ENCODE measurements around the gene THNSL1.
A peak's percentile ranks its signal among the peaks of the same experiment; 100 is the strongest.
"Not testable (repeated sequence)": the region's sequence is repeated elsewhere in the genome, so short reads cannot be mapped to it uniquely, and the experiment has no call there.

Gene THNSL1, protein sequence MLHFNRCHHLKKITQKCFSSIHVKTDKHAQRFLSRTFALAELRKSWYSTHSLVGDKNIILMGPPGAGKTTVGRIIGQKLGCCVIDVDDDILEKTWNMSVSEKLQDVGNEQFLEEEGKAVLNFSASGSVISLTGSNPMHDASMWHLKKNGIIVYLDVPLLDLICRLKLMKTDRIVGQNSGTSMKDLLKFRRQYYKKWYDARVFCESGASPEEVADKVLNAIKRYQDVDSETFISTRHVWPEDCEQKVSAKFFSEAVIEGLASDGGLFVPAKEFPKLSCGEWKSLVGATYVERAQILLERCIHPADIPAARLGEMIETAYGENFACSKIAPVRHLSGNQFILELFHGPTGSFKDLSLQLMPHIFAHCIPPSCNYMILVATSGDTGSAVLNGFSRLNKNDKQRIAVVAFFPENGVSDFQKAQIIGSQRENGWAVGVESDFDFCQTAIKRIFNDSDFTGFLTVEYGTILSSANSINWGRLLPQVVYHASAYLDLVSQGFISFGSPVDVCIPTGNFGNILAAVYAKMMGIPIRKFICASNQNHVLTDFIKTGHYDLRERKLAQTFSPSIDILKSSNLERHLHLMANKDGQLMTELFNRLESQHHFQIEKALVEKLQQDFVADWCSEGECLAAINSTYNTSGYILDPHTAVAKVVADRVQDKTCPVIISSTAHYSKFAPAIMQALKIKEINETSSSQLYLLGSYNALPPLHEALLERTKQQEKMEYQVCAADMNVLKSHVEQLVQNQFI

DNA sequence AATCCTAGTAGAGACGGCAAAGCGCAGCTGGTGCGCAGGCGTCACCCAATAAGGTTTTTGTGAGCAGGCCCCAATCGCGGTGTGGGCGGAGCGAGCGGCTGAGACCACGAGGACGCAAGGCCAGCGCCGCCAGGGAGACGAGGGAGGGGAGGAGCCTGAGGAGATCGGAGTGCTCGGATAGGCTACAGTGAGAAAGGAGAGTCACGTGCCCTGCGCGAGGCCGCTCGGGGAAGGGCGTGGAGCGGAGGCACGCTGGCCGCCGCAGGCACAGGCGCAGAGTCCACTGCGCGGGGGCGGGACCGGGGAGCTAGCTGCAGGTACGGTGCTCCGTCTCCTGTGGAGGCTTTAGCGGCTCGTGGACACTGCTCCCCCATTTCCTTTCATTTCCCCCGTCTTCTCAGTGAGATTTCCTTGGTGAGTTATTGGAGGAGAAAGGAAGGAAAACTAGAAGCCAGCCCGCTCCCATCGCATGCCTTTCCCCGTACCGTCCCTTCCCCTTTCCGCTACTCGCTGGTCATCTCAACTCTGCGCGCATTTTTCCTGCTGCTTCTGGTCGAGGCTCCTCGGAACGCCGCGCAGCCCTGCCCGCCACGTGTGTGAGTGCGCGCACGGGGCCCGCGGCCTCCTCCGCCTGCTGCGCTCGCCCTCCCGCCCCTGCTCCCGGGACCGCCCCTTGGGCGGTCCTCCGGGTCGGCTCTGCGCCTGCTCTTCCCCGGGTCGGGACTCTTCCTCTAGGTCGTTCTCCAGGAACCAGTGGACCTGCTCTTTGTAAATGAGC, at the start of gene THNSL1:
TSS of gene THNSL1 (plus strand) at position 237 of the 778 bp plus-strand sequence. CDS start 6,612 bp downstream, outside the sequence.
- peak; percentile 96 for DNase-seq (ENCODE audit: low read depth)

DNA sequence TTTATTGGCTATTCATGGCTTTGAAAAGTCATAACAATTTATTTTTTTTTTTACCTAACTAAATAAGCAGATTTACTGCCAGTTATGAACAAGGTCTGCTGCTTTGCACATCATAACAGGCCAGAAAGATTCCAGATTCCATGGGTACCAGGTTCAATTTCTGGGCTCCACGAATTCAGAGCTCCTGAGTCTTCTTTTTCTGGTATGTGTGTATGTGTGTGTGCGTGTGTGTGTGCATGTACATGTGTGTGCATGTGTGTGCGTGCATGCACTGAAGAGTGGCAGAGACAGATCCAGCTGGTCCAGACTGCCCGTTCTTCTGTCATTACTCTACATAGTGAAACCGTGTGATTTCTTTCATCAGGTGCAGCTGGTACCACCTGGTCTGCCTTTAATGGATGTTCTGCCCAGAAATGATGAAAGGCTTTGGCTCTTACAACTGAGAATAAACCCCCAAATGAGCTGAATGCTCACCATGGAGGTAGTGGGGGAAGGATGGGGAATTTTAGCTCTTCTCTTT, 49.4 kb upstream of the THNSL1 start:
- no peak for DNase-seq (ENCODE audit: low read depth)

DNA sequence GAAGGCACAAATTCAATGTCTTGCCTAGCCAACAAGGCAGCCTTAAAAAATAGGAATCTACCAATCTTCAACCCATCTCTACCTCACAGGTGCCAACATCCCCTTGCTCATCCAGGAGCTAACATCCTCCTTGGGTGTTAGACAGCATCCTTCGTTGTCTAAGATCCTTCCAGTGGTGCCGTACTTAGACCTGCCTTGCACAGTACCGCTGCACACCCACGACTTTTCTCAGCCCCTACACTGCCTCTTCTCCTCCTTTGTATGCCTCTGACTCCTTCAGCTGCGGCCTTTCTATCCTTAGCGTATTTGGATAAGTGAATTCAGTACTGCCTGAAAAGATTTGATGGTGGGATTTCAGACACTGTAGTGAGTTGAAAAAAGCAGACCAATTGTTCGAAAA, 48.1 kb upstream of the THNSL1 start:
- no peak for DNase-seq (ENCODE audit: low read depth)

DNA sequence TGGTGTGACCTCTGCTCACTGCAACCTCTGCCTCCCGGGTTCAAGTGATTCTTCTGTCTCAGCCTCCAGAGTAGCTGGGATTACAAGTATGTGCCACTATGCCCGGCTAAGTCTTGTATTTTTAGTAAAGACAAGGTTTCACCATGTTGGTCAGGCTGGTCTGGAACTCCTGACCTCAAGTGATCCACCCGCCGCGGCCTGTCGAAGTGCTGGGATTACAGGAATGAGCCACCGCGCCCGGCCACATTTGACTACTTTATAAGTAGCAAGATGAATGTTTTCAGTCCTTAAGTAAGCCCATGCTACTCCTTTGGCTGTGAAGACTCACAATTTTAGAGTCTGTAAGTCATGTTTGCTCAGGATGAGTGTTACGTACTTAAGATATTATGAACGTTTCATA, 47.5 kb upstream of the THNSL1 start:
- DNase-seq (ENCODE audit: low read depth) = not testable (repeated sequence)

DNA sequence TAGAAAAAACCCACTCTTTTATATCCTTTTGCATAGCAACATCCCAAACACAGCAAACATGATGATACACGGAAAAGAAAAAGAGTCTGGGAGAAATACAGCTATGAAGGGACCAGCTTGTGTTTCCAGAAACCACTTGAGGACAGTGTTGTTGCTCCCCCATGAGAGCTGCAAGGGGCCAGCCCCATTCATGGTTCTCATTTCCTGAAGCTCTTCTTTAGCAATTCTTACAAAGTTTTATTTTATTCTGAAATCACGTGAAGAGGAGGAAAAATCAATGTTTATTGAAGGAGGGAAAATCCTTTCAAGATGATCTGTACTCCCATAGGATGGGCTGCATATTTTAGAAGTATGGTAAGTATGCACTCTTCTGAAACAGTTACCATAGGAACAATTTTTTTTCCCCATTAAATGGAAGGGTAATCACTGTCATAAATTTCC, 46.6 kb upstream of the THNSL1 start:
- no peak for DNase-seq (ENCODE audit: low read depth)

DNA sequence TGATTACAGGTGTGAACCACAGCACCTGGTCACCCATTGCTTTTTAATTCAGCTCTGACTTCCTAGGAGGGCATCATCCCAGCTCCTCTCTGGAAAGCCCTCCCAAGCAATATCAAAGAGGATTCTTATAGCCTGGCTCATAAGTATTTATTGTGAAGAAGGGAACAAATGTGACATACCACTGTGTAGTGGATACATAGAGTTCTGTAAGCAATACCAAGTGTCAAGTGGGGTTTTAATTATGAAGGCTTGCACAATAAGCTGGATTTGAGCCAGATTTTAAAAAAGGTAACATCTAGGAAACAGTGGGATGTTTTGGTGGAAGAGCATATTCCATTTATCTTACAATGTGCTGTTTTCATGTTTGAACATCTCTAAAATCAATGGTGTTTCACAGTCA, 45.0 kb upstream of the THNSL1 start:
- DNase-seq (ENCODE audit: low read depth) = no peak

DNA sequence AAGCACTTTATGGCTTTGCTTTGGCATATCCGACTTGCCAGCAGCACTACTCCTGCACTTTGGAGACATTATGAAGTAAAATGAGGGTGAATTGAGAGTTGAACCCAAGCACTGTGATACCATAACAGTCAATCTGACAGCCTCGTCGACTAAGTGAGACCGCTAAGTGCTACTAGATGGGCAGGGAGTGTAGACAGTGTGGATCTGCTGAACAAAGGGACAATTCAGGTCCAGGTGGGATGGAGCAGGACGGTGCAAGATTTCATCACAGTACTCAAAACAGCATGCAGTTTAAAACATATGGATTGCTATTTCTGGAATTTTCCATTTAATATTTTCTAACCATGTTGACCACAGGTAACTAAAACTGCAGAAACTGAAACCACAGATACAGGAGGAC, 43.2 kb upstream of the THNSL1 start:
- no peak for DNase-seq (ENCODE audit: low read depth)

DNA sequence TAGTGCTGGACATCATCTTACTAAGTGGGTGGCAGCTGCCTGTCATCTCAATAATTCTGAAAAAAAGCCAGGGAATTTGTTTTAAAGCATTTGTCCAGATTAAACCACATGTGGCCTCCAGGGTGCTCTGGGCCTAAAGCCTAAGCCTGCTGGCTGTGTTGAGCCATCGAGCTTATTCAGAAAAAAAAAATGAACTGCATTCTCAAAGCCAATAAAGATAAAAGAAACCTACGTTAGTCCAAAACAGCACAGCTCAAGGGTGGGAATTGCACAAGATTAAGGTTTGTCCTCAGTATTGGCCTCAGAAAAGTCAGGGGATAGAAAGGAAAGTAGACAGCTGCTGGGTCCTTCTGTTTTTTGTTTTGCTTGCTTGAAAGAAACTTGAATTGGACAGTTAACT, 41.4 kb upstream of the THNSL1 start:
- DNase-seq (ENCODE audit: low read depth) = no peak

DNA sequence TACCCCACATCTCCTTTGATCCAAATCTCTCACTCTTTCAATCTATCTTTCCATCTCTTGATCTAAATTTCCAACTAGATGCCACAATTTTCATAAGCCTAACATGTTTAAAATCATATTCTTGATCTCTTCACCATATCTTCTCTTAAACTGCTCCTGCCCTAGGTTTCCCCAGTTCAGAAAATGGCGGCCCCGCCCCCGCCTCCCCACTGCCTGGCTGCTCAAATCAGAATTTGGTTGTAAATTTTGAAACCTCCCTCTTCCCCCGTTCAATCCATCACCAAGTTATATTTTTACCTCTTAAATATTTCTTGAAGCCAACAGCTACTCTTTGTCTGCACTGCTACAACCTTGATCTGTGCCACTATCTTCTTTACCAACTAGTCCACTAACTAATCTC, 36.7 kb upstream of the THNSL1 start:
- no peak for DNase-seq (ENCODE audit: low read depth)

DNA sequence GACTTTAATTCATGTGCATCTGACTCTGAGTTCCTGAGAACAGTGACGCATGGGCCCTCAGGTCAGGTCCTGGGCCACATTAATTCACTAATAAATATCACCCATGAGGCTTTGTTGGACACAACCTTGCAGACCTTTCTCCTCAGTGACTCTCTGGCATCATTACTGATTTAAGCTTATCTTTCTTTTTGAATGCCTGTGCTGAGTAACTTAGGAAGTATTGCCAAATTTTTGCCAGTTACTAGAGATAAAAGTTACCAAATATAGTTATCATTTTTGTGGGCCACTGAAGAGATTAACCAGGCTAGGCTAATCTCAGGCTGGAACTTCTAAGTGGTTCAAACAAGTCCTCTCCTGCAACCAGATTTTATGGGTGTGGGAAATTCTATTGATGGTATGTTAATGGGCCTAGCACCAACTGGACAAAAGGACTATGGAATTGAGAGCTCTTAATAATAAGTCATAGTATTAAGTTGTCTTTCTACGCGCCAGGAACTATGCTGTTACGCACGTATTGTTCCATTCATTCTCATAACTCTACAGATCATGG, 35.2 kb upstream of the THNSL1 start:
- DNase-seq (ENCODE audit: low read depth) = no peak

DNA sequence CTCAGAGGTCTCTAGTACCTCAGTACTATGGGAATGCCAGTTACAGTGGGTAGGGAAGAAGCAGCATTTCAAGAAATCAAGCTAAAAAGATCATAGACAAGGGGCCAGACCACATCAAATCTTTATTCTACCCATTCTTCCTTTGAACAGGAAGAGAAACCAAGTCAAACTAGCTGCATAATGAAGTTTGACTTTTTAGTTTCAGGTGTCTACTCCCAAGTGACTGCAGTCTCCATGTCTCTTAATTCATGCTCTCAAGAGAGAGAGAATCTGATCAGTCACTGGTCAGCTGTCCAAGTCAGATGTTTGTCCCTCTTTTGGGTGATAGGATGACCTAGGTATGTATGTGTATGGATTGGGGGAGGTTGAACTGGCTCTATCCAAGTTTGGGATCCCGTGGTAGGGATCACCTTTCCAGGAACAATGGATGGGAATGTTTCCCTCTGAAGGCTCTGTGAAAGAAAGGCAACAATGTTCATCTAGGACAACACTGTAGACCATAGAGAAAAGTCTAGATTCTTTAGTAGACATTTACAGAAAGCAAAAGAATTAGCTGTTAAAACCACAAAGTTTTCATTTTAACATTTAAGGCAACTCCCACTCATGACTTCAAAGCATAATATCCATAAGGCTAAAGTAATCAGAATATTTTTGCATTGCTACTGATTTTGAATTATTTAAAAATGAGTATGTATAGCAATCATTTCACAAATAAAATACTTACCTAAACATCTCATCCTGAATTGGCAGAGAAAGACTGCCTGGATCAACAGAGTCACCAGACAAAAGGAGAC, 33.9 kb upstream of the THNSL1 start:
- no peak for DNase-seq (ENCODE audit: low read depth)

DNA sequence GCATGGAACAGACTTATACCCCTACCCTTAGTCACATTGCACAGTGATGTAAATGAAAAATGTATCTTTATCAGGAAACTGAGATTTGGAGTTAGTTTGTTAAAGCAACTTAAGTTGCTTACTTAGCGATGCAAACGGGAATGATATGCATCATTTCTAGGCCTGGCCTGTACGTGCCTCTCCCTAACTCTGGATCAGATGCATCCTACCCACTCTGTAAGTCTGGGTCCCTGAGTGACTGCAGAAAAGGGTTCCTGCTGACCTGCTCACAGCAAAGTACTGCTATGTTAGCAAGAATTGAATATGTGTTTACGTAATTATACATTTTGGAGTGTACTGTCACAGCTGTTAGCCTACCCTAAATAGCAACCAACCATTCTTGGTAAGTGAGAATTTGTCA, 33.3 kb upstream of the THNSL1 start:
- no peak for DNase-seq (ENCODE audit: low read depth)

DNA sequence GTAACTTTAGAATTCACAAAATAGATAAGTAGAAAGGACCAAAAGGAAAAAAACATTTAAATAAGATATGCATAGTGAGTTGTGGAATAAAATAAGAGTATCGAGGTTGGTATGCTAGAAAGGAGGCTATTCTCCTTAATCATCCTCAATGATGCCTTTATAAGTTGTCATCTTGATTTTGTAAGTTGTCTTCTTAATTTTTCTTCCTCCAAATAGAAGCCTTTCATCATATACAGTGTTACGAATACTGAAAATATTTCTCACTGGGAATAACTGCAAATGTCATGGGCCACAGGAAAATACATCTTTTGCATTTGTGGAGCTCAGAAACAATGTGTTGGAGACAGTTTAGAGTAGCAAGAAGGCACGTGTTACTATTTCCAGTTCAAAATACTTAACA, 32.5 kb upstream of the THNSL1 start:
- DNase-seq (ENCODE audit: low read depth) = no peak

DNA sequence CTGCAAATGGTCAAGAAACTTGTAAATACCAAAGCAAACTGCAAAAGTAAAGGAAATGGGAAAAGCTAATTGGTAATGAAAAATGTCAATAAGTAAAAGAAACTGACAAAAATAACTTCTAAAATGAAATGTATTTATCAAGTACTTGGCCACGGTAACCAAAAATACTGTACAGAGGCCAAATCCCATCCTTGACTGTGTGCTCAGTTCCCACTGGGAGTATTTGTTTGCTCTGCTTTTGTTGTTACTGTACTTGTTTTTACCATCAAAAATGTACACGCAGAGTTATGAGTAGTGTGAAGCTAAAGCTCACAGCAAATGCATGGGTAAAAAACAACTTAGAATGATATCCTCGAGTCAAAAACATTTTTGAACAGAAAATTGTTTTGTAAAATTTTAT, 31.5 kb upstream of the THNSL1 start:
- DNase-seq (ENCODE audit: low read depth) = no peak

DNA sequence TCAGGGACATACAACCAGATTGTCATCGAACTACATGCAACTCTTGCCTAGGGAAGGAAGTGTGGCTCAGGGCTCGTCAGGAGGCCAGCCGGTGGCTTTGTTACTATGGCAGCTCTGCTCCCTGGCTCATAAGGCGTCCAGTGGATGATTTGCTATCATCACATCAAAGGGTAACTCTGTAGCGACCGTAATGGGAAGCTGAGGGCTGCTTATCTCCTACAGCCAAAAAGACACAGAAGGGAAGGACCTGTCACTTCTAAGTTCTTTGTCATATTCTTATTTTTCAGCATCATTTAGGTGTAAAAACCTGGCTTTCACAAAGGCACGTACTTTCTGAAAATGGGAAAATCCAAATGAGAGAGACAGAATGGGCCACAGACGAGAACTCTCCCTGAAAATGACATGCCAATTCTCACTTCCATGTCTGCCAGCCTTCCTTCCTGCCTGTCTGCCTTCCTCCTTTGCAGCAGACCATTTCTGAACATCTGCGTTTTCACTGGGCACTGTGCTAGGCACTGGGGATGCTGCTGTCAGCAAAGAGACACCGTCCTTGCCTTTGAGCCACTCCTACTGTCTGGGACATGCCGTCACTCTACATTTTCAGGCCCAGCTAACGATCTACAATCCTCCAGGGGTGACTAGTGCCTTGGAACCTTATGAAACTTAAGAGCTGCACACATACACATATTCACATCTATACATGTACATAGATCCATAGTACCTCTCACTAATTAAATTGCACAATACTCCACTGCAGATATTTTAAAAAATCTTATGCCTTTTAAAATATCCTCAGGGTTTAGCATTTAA, 27.4 kb upstream of the THNSL1 start:
- no peak for DNase-seq (ENCODE audit: low read depth)

DNA sequence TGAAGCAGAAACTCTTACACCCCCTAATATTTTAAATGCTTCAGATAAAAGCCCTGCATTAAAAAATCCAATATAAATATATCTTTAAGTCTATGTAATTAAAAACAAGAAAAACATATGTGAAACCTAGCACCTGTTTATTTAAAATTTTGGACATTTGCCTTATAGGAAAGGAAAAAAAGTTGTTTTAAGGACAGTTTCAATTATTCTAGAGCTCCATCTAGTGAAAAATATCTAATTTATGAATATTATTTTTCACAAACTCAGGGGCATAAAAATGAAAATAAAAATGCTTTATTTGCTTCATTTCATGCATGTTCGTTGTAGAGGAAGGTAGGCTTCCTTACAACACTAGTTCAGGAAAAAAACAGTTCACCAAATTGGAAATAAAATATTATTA, 26.5 kb upstream of the THNSL1 start:
- no peak for DNase-seq (ENCODE audit: low read depth)

DNA sequence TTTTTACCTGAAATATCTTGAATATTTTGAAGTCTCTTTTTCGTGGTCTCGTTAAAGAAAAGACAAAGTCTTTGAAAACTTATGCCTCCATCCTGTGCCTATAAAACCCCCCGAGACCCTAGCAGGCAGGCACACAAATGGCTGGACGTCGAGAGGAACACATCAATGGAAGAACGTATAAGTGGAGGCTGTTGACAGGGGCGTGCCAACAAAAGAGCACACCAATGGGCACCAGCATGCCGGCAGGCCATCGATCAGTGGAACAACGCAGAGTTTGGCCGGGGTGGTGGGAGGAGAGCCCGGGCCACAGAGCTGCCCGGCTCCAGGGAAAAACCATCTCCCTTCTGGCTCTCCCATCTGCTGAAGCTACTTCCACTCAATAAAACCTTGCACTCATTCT, 25.1 kb upstream of the THNSL1 start:
- DNase-seq (ENCODE audit: low read depth) = no peak

DNA sequence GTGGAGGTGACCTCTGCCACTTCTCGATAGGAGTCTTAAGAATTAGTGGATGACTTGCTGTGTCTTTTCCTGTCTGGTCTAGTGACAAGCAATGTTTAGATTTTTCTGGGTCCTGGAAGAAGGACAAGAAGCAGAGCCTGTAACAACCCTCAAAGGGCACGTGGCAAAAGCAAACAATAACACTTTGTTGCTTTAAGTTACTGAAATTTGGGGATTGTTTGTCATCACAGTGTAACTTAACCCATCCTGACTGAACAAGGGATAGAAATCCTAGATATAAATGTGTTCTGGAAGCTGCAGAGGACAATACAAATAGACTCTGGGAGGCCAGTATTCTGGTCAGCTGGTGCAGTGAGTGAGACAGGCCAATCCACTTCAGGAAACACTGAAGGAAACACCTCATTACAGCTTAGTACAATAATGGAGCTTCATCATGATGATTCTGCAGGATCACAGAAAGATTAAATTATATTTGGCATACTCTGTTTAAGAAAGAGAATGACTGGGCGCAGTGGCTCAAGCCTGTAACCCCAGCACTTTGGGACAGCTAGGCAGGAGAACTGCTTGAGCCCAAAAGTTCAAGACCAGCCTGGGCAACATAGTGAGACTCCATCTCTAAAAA, 23.8 kb upstream of the THNSL1 start:
- no peak for DNase-seq (ENCODE audit: low read depth)

DNA sequence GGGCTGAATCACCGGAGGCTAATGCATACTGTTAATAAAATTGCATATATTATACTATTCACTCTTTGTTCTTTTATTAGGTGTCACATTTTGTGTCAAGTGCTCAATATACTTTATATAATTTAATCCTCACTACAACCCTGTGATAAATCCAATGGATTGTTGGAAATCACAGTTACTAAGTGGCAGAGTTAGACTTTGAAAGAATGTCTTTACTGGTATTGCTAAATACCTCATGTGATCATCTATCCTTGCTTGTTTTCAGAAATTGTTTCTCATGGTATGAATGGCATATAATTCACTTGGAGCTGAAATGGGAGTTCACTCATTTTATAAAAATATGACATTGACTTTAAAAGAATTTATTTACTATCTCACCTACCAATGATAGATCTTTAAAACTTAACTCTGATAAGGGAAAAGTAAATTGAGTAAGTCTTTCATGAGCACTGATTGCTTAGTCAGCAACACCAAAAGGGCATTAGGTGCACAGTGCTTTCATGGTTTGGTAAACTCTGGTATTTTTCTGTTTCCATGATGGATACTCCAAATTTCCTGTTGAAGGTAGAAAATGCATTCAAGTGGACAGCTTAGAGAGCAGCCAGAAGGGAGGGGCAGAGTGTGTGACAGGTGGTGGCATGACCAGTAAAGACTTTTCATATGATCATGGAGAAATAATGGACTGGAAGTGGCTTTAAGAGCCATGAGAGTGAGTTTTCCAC, 23.0 kb upstream of the THNSL1 start:
- no peak for DNase-seq (ENCODE audit: low read depth)
